Measurements from ENCODE around the gene ABLIM1. TPM values are rescaled to one million over a fixed set of nuclear protein-coding genes. Genes with fewer than 3 reads are reported as not detected.

The ABLIM1 gene
- total and polyA plus RNA-seq, 2 donors (not counting 1 experiment from before 2014, with no cell fraction given): 5.3 to 13.6 TPM

DNA sequence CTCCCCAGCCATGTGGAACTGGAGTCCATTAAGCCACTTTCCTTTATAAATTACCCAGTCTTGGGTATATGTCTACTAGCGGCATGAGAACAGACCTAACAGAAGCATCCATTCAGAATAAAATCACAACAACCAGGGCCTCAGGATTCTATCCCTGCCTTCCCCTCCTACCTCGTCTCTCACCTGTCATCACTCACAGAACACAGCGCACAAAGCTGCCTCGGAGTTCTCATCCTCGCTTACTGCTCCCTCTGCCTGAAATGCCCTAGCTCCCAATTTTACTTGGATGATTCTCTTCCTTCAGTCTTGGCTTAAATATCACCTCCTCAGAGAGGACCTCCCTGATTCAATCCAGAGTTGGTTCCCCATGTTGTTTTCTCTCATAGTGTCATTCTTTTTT lies 183.1 kb downstream of the ABLIM1 start:
- no peak overlapping the region for H3K27ac ChIP-seq (ENCODE audit: insufficient read depth, low read length)
- no peak for DNase-seq (ENCODE audit: low read depth in 2 of 2)

DNA sequence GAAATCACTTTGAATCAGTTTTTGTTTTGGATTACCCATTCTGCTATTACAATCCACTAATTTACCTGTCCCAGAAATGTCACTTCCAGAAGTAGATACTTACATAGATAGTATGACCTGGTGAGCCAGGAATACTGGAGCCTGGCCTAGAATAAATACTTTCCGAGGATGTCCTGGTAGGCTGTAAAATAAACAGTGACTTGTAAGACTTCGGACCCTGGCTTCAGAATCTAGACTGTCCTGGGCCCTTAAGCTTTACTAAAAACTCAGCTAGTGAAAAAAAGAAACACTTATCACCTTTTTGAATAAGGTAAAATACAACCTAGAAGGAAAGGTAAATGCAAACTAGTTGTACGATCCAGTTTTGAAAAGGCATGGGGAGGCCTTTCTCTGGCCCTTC lies 184.3 kb downstream of the ABLIM1 start:
- DNase-seq (ENCODE audit: low read depth in 2 of 2): no peak
- Histone ChIP-seq H4K20me1 (ENCODE audit: control insufficient read depth, extremely low read depth, insufficient read depth, low read length) (no peaks in the 10 kb centered on the region), H3K36me3 (ENCODE audit: control insufficient read depth, insufficient read depth, low read length) (no peaks in the 10 kb centered on the region), H3K79me2 (ENCODE audit: control insufficient read depth, insufficient read depth, low read length) (no peaks in the 10 kb centered on the region), H2AFZ (ENCODE audit: low read length) (no peak overlapping the region), H3K9ac (ENCODE audit: insufficient read depth, low read length) (no peak overlapping the region), H3K4me2 (ENCODE audit: extremely low read depth, insufficient read depth, low read length) (no peak overlapping the region), H3K9me3 (ENCODE audit: control insufficient read depth, insufficient read depth, low read depth, low read length) (no peaks in the 10 kb centered on the region), H3K27me3 (ENCODE audit: control insufficient read depth, insufficient read depth, low read length) (no peaks in the 10 kb centered on the region), H3K4me3 (replicated peaks in 1 of 4; ENCODE audit: control extremely low read depth in 1 of 4, insufficient read depth in 1 of 4, low read depth in 3 of 4, low read length in 4 of 4) (no peak overlapping the region), H3K4me1 (ENCODE audit: control insufficient read depth, extremely low read depth, insufficient read depth, low read length) (no peaks in the 10 kb centered on the region), H3K27ac (ENCODE audit: insufficient read depth, low read length) (no peak overlapping the region)
- TF ChIP-seq, protein P1, sequence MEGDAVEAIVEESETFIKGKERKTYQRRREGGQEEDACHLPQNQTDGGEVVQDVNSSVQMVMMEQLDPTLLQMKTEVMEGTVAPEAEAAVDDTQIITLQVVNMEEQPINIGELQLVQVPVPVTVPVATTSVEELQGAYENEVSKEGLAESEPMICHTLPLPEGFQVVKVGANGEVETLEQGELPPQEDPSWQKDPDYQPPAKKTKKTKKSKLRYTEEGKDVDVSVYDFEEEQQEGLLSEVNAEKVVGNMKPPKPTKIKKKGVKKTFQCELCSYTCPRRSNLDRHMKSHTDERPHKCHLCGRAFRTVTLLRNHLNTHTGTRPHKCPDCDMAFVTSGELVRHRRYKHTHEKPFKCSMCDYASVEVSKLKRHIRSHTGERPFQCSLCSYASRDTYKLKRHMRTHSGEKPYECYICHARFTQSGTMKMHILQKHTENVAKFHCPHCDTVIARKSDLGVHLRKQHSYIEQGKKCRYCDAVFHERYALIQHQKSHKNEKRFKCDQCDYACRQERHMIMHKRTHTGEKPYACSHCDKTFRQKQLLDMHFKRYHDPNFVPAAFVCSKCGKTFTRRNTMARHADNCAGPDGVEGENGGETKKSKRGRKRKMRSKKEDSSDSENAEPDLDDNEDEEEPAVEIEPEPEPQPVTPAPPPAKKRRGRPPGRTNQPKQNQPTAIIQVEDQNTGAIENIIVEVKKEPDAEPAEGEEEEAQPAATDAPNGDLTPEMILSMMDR (conservative IDR thresholded peaks at IDR 0.05 in 1 of 2, IDR thresholded peaks at IDR 0.05 in 1 of 2; ENCODE audit: low read depth in 1 of 2, low read length in 2 of 2): no peak
- no peak for TF ChIP-seq EZH2 (IDR thresholded peaks at IDR 0.05; ENCODE audit: low read length, missing control alignments)

More for the DNA sequence above, 183.1 kb downstream of the ABLIM1 start:
- no peak overlapping the region for H3K9ac ChIP-seq (ENCODE audit: insufficient read depth, low read length)
- H3K79me2 ChIP-seq (ENCODE audit: control insufficient read depth, insufficient read depth, low read length): no peaks in the 10 kb centered on the region
- no peak overlapping the region for H3K4me2 ChIP-seq (ENCODE audit: extremely low read depth, insufficient read depth, low read length)
- H3K9me3 ChIP-seq (ENCODE audit: control insufficient read depth, insufficient read depth, low read depth, low read length): no peaks in the 10 kb centered on the region
- TF ChIP-seq, protein P1 (conservative IDR thresholded peaks at IDR 0.05 in 1 of 2, IDR thresholded peaks at IDR 0.05 in 1 of 2; ENCODE audit: low read depth in 1 of 2, low read length in 2 of 2): no peak
- no peaks in the 10 kb centered on the region for H3K4me1 ChIP-seq (ENCODE audit: control insufficient read depth, extremely low read depth, insufficient read depth, low read length)
- no peaks in the 10 kb centered on the region for H3K27me3 ChIP-seq (ENCODE audit: control insufficient read depth, insufficient read depth, low read length)
- H3K4me3 ChIP-seq (replicated peaks in 1 of 4; ENCODE audit: control extremely low read depth in 1 of 4, insufficient read depth in 1 of 4, low read depth in 3 of 4, low read length in 4 of 4): no peak overlapping the region
- no peaks in the 10 kb centered on the region for H4K20me1 ChIP-seq (ENCODE audit: control insufficient read depth, extremely low read depth, insufficient read depth, low read length)
- no peak overlapping the region for H2AFZ ChIP-seq (ENCODE audit: low read length)
- no peaks in the 10 kb centered on the region for H3K36me3 ChIP-seq (ENCODE audit: control insufficient read depth, insufficient read depth, low read length)

DNA sequence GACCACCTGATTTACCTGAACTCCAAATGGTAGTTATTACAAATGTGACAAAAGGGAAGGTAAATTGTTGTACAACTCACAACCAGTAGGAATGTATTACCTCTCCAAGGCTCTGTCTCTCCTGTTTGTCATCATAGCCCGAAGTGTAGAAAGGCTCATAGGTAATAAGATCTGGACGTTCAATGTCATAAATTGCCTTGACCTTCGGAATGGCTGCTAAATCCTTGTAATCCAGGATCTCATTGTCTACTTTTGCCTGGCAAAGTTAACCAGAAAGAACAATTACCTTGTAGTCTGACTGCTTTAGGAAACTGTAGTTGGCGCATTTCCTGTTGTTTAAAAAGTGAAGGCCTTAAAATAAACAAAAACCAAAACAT lies 185.2 kb downstream of the ABLIM1 start:
- no peak overlapping the region for H3K4me2 ChIP-seq (ENCODE audit: extremely low read depth, insufficient read depth, low read length)
- H3K36me3 ChIP-seq (ENCODE audit: control insufficient read depth, insufficient read depth, low read length): no peaks in the 10 kb centered on the region
- H3K4me3 ChIP-seq (replicated peaks in 1 of 4; ENCODE audit: control extremely low read depth in 1 of 4, insufficient read depth in 1 of 4, low read depth in 3 of 4, low read length in 4 of 4): no peak overlapping the region
- H2AFZ ChIP-seq (ENCODE audit: low read length): no peak overlapping the region
- no peaks in the 10 kb centered on the region for H3K79me2 ChIP-seq (ENCODE audit: control insufficient read depth, insufficient read depth, low read length)
- H3K27ac ChIP-seq (ENCODE audit: insufficient read depth, low read length): no peak overlapping the region
- no peaks in the 10 kb centered on the region for H3K27me3 ChIP-seq (ENCODE audit: control insufficient read depth, insufficient read depth, low read length)
- TF ChIP-seq EZH2 (IDR thresholded peaks at IDR 0.05; ENCODE audit: low read length, missing control alignments): no peak
- TF ChIP-seq, protein P1 (conservative IDR thresholded peaks at IDR 0.05 in 1 of 2, IDR thresholded peaks at IDR 0.05 in 1 of 2; ENCODE audit: low read depth in 1 of 2, low read length in 2 of 2): no peak
- no peaks in the 10 kb centered on the region for H3K9me3 ChIP-seq (ENCODE audit: control insufficient read depth, insufficient read depth, low read depth, low read length)
- no peaks in the 10 kb centered on the region for H3K4me1 ChIP-seq (ENCODE audit: control insufficient read depth, extremely low read depth, insufficient read depth, low read length)
- no peaks in the 10 kb centered on the region for H4K20me1 ChIP-seq (ENCODE audit: control insufficient read depth, extremely low read depth, insufficient read depth, low read length)
- no peak for DNase-seq (ENCODE audit: low read depth in 2 of 2)
- H3K9ac ChIP-seq (ENCODE audit: insufficient read depth, low read length): no peak overlapping the region

All from fibroblast of lung (primary cell).